Loucy (cell line): Measurements from ENCODE around the gene GNL1.
"Not testable (repeated sequence)": the region's sequence is repeated elsewhere in the genome, so short reads cannot be mapped to it uniquely, and the experiment has no call there.

Source experiments
- CTCF ChIP-seq: fragments of 200-600 bp; sonication (generic); conservative IDR thresholded peaks from 2 replicates; pipeline ENCODE4 v1.5.1; 2014; ENCODE audit warnings: mild to moderate bottlenecking, antibody characterized with exemption, low read length
- EZH2phosphoT487 ChIP-seq: fragments of 200-600 bp; IDR thresholded peaks from 2 replicates; pipeline ENCODE4 v1.6.1; 2018; ENCODE audit warnings: antibody characterized with exemption, mild to moderate bottlenecking, moderate library complexity, borderline replicate concordance

DNA sequence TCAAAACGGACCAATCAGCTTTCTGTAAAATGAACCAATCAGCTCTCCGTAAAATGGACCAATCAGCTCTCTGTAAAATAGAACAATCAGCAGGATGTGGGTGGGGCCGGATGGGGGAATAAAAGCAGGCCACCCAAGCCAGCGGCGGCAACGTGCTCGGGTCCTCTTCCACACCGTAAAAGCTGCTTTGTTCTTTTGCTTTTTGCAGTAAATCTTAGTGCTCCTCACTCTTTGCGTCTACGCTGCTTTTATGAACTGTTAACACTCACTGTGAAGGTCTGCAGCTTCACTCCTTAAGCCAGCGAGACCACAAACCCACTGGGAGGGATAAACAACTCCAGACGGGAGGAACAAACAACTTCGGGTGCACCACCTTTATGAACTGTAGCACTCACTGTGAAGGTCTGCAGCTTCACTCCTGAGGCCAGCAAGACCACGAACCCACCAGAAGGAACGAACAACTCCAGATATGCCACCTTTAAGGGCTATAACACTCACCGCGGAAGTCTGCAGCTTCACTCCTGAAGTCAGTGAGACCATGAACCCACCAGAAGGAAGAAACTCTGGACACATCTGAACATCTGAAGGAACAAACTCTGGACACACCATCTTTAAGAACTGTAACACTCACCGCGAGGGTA, 37.7 kb downstream of the GNL1 start:
- not testable (repeated sequence) for TF ChIP-seq CTCF, EZH2phosphoT487
